Measurements from ENCODE around the gene HLA-DOA. TPM values are rescaled to one million over a fixed set of nuclear protein-coding genes. Genes with fewer than 3 reads are reported as not detected.
A peak's percentile ranks its signal among the peaks of the same experiment; 100 is the strongest.

HLA-DOA gene
- total and polyA plus RNA-seq, 10 of the 15 experiments (the other 5 are each of a cell fraction or from before 2014, with no cell fraction given), result 8.8 to 108 (median 58.3) TPM

DNA sequence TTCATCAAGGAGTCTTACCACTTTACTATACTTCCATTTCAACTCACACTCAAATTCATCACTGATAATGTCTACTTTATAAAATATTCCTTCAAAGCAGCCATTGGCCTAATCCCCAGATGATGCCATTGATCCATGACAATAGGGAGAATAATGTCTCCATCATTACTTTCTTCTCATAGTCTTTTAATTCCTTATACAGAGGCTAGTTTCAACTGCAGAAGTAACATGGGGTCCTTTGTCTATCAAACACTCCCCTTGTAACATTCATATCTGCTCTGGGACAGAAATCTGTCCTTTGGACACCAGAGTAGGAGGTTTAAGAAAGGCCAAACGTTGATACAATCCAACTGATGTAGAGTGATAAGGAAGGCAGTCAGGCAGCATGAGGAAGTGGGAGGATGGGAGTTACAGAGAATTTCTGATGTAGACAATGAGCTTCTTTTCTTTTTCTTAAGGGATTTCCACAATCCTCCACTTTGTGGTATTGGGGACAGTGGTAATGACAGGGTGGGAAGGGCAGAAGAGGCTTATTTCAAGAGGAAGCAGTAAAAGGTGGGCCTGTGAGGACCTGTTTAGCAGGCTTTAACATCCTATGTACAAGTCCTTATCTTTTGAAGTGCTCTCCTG, 18.9 kb upstream of the HLA-DOA start (continued):
- TF ChIP-seq, protein P1, sequence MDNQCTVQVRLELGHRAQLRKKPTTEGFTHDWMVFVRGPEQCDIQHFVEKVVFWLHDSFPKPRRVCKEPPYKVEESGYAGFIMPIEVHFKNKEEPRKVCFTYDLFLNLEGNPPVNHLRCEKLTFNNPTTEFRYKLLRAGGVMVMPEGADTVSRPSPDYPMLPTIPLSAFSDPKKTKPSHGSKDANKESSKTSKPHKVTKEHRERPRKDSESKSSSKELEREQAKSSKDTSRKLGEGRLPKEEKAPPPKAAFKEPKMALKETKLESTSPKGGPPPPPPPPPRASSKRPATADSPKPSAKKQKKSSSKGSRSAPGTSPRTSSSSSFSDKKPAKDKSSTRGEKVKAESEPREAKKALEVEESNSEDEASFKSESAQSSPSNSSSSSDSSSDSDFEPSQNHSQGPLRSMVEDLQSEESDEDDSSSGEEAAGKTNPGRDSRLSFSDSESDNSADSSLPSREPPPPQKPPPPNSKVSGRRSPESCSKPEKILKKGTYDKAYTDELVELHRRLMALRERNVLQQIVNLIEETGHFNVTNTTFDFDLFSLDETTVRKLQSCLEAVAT (IDR thresholded peaks at IDR 0.05), result 0 out of 2 replicates have a peak, but pooled peaks have one; percentile 8
- no peak for TF ChIP-seq ZNF384 (IDR thresholded peaks at IDR 0.05; ENCODE audit: borderline replicate concordance, low read depth, low read length)
- TF ChIP-seq RAD51 (IDR thresholded peaks at IDR 0.05), result no peak
- TF ChIP-seq, protein P2, sequence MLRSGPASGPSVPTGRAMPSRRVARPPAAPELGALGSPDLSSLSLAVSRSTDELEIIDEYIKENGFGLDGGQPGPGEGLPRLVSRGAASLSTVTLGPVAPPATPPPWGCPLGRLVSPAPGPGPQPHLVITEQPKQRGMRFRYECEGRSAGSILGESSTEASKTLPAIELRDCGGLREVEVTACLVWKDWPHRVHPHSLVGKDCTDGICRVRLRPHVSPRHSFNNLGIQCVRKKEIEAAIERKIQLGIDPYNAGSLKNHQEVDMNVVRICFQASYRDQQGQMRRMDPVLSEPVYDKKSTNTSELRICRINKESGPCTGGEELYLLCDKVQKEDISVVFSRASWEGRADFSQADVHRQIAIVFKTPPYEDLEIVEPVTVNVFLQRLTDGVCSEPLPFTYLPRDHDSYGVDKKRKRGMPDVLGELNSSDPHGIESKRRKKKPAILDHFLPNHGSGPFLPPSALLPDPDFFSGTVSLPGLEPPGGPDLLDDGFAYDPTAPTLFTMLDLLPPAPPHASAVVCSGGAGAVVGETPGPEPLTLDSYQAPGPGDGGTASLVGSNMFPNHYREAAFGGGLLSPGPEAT (IDR thresholded peaks at IDR 0.05; ENCODE audit: low read depth), result peak; percentile 46; the same call in 1 of the 2 replicates
- no peak for TF ChIP-seq NR2C2 (IDR thresholded peaks at IDR 0.05; ENCODE audit: borderline replicate concordance, control insufficient read depth, insufficient read length, low read depth)
- TF ChIP-seq SUZ12 (IDR thresholded peaks at IDR 0.05; ENCODE audit: unreplicated experiment), result no peak
- TF ChIP-seq NR2F1 (conservative IDR thresholded peaks at IDR 0.05), result no peak
- 0 out of 2 replicates have a peak, but pooled peaks have one; percentile 29 for TF ChIP-seq BMI1 (IDR thresholded peaks at IDR 0.05; ENCODE audit: borderline replicate concordance)
- no peak for TF ChIP-seq FOS (IDR thresholded peaks at IDR 0.05; ENCODE audit: borderline replicate concordance, extremely low read depth, insufficient read length)
- TF ChIP-seq RCOR1 (conservative IDR thresholded peaks at IDR 0.05; ENCODE audit: low read depth, low read length), result no peak
- peak in 1 of 2 experiments; percentile 19; a peak in 1 of 4 replicates for TF ChIP-seq IKZF2 (IDR thresholded peaks at IDR 0.05)
- TF ChIP-seq NBN (IDR thresholded peaks at IDR 0.05), result no peak; the same call in 1 of the 2 replicates
- no peak for TF ChIP-seq PKNOX1 (IDR thresholded peaks at IDR 0.05)
- no peak for TF ChIP-seq JUNB (IDR thresholded peaks at IDR 0.05)
- TF ChIP-seq BACH1 (IDR thresholded peaks at IDR 0.05; ENCODE audit: borderline replicate concordance), result peak; percentile 54; the same call in 1 of the 2 replicates
- no peak for TF ChIP-seq BHLHE40 (IDR thresholded peaks at IDR 0.05; ENCODE audit: borderline replicate concordance in 1 of 2, low read depth in 2 of 2, low read length in 1 of 2)
- no peak for TF ChIP-seq CBX5 (IDR thresholded peaks at IDR 0.05; ENCODE audit: low read depth)
- TF ChIP-seq, protein P3, sequence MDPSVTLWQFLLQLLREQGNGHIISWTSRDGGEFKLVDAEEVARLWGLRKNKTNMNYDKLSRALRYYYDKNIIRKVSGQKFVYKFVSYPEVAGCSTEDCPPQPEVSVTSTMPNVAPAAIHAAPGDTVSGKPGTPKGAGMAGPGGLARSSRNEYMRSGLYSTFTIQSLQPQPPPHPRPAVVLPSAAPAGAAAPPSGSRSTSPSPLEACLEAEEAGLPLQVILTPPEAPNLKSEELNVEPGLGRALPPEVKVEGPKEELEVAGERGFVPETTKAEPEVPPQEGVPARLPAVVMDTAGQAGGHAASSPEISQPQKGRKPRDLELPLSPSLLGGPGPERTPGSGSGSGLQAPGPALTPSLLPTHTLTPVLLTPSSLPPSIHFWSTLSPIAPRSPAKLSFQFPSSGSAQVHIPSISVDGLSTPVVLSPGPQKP (IDR thresholded peaks at IDR 0.05; ENCODE audit: low read depth, low read length), result no peak
- TF ChIP-seq RAD21 (IDR thresholded peaks at IDR 0.05; ENCODE audit: insufficient read depth, low read depth, low read length), result no peak
- TF ChIP-seq NR2C1 (IDR thresholded peaks at IDR 0.05), result no peak
- TF ChIP-seq NFYB (IDR thresholded peaks at IDR 0.05; ENCODE audit: insufficient read depth, low read depth, low read length), result no peak
- no peak for TF ChIP-seq ATF3 (IDR thresholded peaks at IDR 0.05; ENCODE audit: borderline replicate concordance, extremely low read depth, low read depth, low read length)
- peak; percentile 9; the same call in 1 of the 2 replicates for TF ChIP-seq ATF7 (IDR thresholded peaks at IDR 0.05; ENCODE audit: low read depth)
- TF ChIP-seq ETV6 (conservative IDR thresholded peaks at IDR 0.05 in 1 of 2, IDR thresholded peaks at IDR 0.05 in 1 of 2; ENCODE audit: borderline replicate concordance in 1 of 2, low read depth in 1 of 2), result no peak
